GM06990 (cell line): ENCODE results near the gene CYB561A3.

Experiments
- DNase-seq: peaks from one replicate; pipeline ENCODE4 v3.0.0-alpha.2; 2011; ENCODE audit not compliant: insufficient read length; ENCODE audit errors: extremely low read depth
- H3K27me3 ChIP-seq: replicated peaks from 2 replicates; pipeline ENCODE4 v1.6.0; 2011; ENCODE audit warnings: low read length; ENCODE audit not compliant: control insufficient read depth, insufficient read depth
- H3K36me3 ChIP-seq: 2 replicates; pipeline ENCODE4 v1.5.1; 2011; ENCODE audit warnings: low read length; ENCODE audit not compliant: control insufficient read depth, insufficient read depth
- H3K4me3 ChIP-seq: replicated peaks from 2 replicates; pipeline ENCODE4 v1.5.1; 2011; ENCODE audit warnings: low read depth, mild to moderate bottlenecking, control low read depth, low read length
- TF ChIP-seq, protein P1 (sequence below): IDR thresholded peaks from 2 replicates; pipeline ENCODE4 v1.5.1; 2011; ENCODE audit warnings: low read length, control low read depth, mild to moderate bottlenecking, inconsistent platforms; ENCODE audit not compliant: insufficient read depth, poor library complexity, severe bottlenecking

CYB561A3 gene

GRCh38 chr11:61357233-61357893 lies 4.3 kb downstream of the CYB561A3 start:
- H3K4me3 ChIP-seq = peak overlapping the region; percentile 6; the same call in 1 of the 2 replicates
- DNase-seq = peak; percentile 74
- TF ChIP-seq, protein P1, sequence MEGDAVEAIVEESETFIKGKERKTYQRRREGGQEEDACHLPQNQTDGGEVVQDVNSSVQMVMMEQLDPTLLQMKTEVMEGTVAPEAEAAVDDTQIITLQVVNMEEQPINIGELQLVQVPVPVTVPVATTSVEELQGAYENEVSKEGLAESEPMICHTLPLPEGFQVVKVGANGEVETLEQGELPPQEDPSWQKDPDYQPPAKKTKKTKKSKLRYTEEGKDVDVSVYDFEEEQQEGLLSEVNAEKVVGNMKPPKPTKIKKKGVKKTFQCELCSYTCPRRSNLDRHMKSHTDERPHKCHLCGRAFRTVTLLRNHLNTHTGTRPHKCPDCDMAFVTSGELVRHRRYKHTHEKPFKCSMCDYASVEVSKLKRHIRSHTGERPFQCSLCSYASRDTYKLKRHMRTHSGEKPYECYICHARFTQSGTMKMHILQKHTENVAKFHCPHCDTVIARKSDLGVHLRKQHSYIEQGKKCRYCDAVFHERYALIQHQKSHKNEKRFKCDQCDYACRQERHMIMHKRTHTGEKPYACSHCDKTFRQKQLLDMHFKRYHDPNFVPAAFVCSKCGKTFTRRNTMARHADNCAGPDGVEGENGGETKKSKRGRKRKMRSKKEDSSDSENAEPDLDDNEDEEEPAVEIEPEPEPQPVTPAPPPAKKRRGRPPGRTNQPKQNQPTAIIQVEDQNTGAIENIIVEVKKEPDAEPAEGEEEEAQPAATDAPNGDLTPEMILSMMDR = no peak
- no peaks in the 10 kb centered on the region for H3K27me3 ChIP-seq
- H3K36me3 ChIP-seq = peaks cover 14% of the 10 kb centered on the region

DNA sequence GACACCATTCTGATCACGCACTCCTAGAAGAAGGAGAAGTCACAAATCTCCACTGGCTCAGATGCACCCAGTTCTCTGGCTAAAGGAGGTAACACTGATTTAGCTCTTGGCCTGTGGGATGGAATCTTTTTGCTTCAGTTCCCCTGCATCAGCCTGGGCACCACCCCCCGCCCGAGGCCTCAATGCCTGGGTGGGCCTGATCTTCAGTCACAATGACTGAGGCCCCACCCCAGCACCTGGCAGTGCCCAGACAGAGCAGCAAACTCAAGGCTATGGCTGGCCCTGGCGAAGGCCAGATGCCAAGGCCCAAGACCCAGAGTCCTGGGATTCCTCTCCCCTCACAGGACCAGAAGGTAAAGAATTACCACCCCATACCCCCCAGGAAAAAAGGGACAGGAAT lies 5.0 kb downstream of the CYB561A3 start:
- H3K4me3 ChIP-seq = peak overlapping the region; percentile 4; the same call in 1 of the 2 replicates
- H3K27me3 ChIP-seq = no peaks in the 10 kb centered on the region
- DNase-seq = no peak
- H3K36me3 ChIP-seq = peaks cover 18% of the 10 kb centered on the region
- TF ChIP-seq, protein P1 = no peak

DNA sequence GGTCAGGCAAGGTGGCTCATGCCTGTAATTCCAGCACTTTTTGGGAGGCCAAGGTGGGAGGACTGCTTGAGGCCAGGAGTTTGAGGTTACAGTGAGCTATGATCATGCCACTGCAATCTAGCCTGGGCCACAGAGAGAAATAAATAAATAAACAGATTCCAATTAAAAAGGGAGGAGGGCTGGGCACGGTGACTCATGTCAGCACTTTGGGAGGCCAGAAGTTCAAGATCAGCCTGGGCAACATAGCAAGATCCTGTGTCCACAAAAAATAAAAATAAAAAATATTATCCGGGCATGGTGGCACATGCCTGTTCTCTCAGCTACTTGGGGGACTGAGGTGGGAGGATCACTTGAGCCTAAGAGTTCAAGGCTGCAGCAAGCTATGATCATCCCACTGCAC lies 7.5 kb downstream of the CYB561A3 start:
- DNase-seq = no peak
- Histone ChIP-seq H3K27me3 (no peaks in the 10 kb centered on the region), H3K36me3 (peaks cover 35% of the 10 kb centered on the region), H3K4me3 (no peak overlapping the region)
- TF ChIP-seq, protein P1 = no peak

DNA sequence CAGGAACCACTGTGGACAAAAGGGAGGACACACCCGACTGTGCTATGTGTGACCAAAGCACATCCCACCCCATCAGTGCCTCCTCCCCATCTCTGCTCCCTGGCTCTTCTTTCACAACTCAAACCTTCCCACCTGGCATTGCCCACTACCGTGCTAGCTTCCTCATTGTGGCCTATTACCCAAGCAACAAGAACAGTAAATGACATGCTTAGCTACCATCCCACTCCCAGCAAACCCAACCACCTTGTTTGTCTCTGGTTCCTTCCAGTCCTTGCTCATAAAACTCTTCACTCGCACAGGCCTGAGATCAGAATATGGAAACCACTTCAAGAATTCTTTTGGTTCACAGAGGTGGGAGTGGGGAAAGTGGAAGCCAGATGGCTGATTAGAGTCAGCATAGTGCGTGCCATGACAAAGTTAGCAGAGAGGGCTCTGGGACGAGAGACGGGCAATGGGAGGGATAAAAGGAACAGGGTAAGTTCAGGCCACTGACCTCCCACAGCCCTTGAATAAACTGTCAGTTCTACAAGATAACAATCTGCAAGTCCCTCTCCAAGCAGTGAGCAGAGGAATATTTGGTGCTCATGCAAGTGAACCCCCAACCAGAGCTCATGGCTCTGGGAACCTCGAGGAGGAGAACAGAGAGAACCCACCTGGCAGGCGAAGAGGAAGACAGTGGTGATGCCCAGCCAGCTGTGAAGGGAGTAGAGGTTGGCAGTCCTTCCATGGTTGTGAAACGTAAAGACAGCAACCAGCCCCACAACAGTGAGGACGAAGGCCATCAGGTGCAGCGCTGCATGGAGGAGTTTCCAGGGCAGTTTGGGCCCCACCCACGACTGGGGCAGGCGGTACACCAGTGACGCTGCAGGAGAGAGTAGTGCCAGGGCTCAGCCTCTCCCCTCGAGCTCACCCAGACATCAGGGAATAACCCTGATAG lies 8.3 kb downstream of the CYB561A3 start:
- H3K27me3 ChIP-seq = no peaks in the 10 kb centered on the region
- DNase-seq = no peak
- peaks cover 43% of the 10 kb centered on the region for H3K36me3 ChIP-seq
- H3K4me3 ChIP-seq = no peak overlapping the region
- TF ChIP-seq, protein P1 = no peak

GRCh38 chr11:61352038-61352437 lies 9.6 kb downstream of the CYB561A3 start:
- TF ChIP-seq, protein P1 = no peak
- no peak for DNase-seq
- Histone ChIP-seq H3K36me3 (peaks cover 50% of the 10 kb centered on the region), H3K27me3 (no peaks in the 10 kb centered on the region), H3K4me3 (no peak overlapping the region)
